ENCODE measurements around the gene RBM47.
"Not testable (repeated sequence)": the region's sequence is repeated elsewhere in the genome, so short reads cannot be mapped to it uniquely, and the experiment has no call there.

Gene RBM47

DNA sequence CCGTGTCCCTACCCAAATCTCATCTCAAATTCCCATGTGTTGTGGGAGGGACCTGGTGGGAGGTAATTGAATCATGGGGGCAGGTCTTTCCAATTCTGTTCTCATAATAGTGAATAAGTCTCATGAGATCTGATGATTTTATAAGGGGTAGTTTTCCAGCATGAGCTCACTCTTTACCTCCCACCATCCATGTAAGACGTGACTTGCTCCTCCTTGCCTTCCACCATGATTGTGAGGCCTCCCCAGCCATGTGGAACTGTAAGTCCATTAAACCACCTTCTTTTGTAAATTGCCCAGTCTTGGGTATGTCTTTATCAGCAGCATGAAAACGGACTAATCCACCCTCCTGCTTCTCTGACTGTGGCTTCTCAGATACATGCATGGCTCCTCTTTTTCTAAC, 222.2 kb downstream of the RBM47 start:
- DNase-seq (ENCODE audit: low read depth): not testable (repeated sequence)

GRCh38 chr4:40406340-40406739, 223.3 kb downstream of the RBM47 start:
- no peak for DNase-seq (ENCODE audit: low read depth)

DNA sequence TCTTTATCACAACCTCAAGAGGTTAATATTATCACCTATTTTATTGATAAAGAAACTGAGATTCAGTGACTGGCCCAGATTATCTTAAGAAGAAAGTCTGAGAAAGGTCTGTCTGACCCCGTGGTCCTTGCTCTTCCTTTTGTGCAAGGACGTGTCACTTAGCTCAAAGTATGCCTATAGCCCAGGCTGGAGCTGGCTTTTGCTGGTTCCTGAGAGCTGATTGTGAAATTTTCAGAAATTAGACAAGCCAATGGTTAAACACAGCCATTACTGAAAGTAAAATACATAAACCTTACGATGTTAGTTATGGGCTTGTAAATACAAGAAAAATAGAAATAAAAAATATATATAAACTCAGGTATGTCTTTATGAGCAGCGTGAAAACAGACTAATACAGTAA, 224.5 kb downstream of the RBM47 start:
- DNase-seq (ENCODE audit: low read depth): no peak

DNA sequence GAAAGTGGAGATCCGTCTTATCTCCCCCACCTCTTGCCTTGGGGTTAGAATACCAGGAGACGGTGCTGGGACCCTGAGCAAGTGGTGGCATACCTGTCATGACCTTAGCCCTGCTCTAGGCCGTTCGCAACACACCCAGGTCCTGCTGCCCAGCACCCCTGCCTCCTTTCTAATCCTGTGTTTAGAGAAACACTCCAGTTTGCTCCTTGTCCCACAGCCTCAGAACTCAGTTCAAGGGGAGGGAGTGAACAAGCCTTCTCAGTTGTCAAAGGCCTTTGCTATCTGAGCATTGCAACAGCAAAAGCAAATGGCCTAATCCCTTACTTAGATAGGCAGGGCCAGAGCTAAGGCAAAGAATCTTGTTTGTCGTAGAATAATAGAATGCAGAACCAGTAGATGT, 226.6 kb downstream of the RBM47 start:
- DNase-seq (ENCODE audit: low read depth): no peak

GRCh38 chr4:40402556-40402955, 227.1 kb downstream of the RBM47 start:
- no peak for DNase-seq (ENCODE audit: low read depth)

DNA sequence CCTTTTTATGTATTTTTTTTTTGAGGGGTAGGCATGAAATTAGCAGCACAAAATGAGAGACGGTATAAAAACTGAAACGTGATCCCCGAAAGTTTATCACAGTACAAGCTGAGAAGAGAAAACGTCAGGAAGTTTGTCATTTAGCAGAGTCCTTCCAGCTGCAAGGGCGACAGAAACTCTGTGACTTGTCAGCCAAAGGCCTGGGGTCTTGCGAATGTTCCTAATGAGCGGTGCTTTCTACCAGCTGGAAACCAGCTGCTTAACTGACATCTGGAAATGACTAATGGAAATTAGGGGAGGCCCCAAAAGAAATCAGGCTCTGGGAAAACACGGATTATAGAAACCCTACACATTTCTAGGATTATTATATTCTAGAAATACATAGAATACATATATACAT, 228.0 kb downstream of the RBM47 start:
- no peak for DNase-seq (ENCODE audit: low read depth)

DNA sequence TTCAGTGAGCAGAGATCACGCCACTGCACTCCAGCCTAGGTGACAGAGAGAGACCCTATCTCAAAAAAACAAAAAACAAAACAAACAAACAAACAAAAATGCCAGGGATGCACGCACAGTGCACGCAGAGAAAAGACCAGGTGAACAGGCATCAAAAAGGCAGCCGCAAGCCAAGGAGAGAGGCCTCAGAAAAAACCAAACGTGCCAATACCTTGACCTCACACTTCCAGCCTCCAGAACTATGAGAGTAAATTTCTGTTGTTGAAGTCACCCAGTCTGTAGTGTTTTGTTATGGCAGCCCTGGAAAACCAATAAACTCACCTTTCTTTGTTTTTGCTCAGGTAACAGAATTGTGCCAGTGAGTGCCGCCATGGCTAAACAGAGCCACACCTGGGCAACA, 228.6 kb downstream of the RBM47 start:
- no peak for DNase-seq (ENCODE audit: low read depth)

DNA sequence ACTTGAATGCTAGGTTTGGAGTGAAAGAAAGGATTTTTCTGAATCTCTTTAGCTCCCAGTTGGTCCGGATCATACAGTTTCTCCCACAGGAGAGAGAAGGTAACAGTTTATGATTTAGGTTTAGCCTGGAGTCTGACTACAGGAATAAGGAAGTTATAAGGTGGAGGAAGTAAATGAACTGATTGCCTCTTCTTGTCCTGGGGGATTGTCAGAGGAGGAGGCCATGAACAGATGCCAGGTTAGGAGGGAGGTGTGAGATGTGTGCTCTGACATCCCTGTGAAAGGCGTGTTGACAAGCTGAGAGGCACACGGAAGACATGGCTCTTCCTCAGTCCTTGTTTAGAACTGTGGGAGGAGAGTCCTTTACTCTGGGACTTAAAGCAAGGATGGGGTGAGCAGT, 230.1 kb downstream of the RBM47 start:
- DNase-seq (ENCODE audit: low read depth): no peak

GRCh38 chr4:40395908-40396793, 233.5 kb downstream of the RBM47 start:
- DNase-seq (ENCODE audit: low read depth): peak; percentile 33

- no peak for DNase-seq (ENCODE audit: low read depth)
These were observed 234.3 kb downstream of the RBM47 start for GRCh38 chr4:40395166-40395900.

- DNase-seq (ENCODE audit: low read depth): no peak
These were observed 235.4 kb downstream of the RBM47 start for GRCh38 chr4:40394236-40394635.

- not testable (repeated sequence) for DNase-seq (ENCODE audit: low read depth)
These were observed 237.4 kb downstream of the RBM47 start for GRCh38 chr4:40392241-40392640.

- DNase-seq (ENCODE audit: low read depth): no peak
These were observed 239.7 kb downstream of the RBM47 start for GRCh38 chr4:40389986-40390385.

DNA sequence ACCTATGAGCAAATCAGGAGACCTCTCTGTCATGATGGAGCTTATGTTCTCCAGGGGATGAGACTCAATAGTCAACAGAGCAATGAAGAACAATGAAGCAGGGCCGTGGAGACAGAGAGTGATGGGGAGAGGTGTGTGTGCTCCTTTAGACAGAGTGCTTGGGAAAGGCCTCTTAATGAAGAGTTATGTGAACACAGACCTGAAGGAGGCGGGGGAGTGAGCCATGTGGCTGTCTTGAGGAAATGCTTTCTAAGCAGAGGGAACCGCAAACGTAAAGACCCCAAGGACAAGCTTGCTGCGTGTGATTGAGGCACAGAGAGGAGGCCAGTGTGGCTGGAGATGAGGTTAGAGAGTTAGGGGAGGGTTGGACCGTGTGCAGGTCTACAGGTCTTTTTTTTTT, 241.4 kb downstream of the RBM47 start:
- no peak for DNase-seq (ENCODE audit: low read depth)

DNA sequence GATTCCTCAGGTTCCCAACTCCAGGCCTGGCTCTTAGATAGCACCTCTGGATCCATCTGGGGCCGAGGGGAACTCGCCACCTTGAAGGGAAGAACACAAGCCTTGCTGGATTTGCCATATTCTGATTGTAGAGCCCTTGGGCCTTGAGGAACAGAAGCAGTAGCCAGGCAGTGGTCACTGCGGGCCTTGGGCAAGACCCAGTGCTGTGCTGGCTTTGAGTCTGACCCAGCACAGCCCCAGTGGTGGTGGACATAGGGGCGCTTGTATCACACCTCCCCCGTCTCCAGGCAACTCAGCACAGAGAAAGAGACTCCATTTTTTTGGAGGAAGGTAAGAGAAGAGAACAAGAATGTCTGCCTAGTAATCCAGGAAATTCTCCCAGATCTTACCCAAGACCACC, 249.0 kb downstream of the RBM47 start:
- DNase-seq (ENCODE audit: low read depth): no peak

DNA sequence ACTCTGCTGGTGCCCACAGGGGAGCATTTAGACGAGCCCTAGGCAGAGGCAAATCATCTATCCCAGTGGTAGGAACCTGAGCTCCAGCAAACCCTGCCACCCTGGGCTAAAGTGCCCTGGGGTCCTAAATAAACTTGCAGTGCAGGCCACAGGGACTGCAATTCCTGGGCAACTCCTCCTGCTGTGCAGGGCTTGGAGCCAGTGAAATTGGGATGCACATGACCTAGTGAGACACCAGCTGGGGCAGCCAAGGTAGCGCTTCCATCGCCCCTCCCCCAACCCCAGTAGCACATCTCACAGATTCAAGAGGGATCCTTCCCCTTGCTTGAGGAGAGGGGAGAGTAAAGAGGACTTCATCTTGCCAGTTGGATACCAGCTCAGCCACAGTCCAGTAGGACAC, 250.4 kb downstream of the RBM47 start:
- no peak for DNase-seq (ENCODE audit: low read depth)

GRCh38 chr4:40378619-40379018, 251.0 kb downstream of the RBM47 start:
- DNase-seq (ENCODE audit: low read depth): no peak

DNA sequence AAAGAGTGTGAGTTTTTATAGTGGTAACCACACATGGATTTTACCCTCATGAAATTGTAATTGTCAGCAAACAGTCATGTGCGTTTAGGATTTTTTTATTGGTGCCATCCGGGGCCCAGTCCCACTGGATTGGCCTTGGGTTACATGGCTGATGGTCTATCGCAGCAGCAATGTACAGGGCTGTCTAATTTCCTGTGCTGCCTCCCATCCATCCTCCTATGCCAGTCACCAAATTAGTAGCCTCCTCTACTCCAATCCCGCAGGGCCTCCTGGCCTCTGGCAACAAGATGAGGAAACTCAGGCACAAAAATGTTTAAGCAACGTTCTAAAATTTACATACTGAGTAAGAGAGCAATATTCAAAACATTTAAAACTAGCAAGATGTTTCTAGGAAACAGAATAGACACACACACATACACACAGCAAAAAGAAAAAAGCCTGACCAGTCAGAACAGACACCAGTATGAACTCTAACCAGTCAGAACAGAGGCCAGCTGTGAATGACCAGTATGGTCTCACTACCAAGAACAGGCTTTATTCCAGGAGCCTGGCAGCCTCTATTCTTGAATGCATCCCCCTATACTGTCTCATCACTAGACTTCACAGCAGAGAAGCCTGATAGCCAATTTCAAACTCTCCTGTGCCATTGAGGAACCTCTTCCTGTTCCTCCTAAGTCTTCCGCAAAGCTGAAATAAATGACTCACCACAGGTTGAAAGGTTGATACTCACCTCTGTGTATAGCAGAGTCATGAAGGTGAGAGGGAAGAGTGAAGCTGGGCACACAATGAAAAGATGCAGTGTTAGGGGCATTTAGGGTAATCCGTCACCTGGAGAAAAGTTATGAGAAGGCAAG, 251.9 kb downstream of the RBM47 start:
- DNase-seq (ENCODE audit: low read depth): peak; percentile 7

DNA sequence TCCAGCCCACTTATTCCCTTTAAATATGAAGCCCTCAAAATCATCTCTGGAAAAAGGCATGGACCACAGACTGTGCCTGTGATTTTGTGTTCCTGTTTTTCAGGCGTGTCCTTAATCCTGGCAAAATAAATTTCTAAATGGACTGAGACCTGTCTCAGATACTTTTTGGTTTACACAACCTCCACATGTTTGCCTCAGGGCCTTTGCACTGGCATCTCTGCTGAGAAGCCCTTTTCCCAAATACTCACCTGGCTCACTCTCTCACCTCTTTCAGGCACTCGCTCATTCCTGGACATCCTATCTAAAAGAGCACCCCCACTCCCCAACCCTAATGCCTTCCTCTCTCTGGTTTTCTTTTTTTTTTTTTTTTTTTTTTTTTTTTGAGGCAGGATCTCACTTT, 254.0 kb downstream of the RBM47 start:
- no peak for DNase-seq (ENCODE audit: low read depth)

DNA sequence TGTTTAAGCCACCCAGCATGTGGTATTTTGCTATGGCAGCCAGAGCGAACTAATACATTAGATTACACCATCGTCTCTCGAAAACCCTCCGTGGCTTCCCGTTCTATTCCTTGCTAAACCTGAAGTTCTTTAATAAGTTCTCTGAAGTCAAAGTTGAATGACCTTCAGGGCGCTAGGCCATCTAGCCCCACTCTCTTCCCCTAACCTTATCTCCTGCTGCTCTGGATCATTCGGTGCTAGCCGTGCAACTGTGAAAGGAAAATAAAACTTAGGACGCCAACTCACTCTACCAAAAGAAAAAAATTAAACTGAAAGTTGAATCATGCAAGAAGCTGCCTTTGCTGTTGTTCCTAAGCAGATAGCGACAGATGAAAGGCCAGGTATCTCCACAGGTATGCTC, 254.6 kb downstream of the RBM47 start:
- no peak for DNase-seq (ENCODE audit: low read depth)

DNA sequence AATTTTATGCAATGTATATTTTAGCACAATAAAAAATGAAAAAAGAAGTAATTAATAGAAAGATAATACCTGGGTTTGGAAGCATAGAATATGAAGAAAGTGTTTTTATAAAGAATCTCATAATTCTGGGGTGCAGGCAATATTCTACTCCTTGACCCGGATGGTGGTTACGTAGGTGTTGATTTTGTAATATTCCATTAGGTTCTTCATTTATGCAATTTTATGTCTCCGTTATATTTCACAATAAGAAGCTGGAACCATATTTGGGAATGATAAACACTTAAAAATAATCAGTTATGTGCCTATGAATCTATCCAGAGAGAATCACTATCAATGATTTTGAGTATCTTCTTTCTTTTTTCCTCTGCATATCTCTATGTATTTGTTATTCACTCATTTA, 256.0 kb downstream of the RBM47 start:
- no peak for DNase-seq (ENCODE audit: low read depth)
